A673 (cell line): ENCODE measurements around the gene EFS. TPM values are rescaled to one million over a fixed set of nuclear protein-coding genes. Genes with fewer than 3 reads are reported as not detected.

ENCODE experiments used
- BruUV-seq: library from RNA; stranded (reverse); fragments of 400-500 nt; replicated peaks from 2 replicates; lab custom pipeline; 2021; lab: Mats Ljungman, UMichigan
- CTCF ChIA-PET: fragments of 300-600 bp; sonication (Branson Sonifier 250); formaldehyde crosslinking; loops from one replicate; lab custom pipeline; 2022; ENCODE audit warnings: antibody characterized with exemption; lab: Charles Lee
- POLR2A ChIA-PET: fragments of 300-600 bp; sonication (Branson Sonifier 250); formaldehyde crosslinking; loops from one replicate; lab custom pipeline; 2022; ENCODE audit warnings: antibody characterized with exemption; ENCODE audit not compliant: low non-redundant PET; lab: Charles Lee
- DNase-seq: peaks from one replicate; pipeline ENCODE4 v3.0.0-alpha.2; 2015; ENCODE audit warnings: low spot score
- H3K27ac ChIP-seq: fragments of 200-600 bp; sonication (generic); 2 replicates; pipeline ENCODE4 v1.5.1; 2016; ENCODE audit warnings: mixed run types, low read depth, mild to moderate bottlenecking, mixed read lengths, antibody characterized with exemption, low read length; ENCODE audit not compliant: poor library complexity, severe bottlenecking
- H3K27me3 ChIP-seq: fragments of 200-600 bp; sonication (generic); replicated peaks from 2 replicates; pipeline ENCODE4 v1.6.1; 2017; ENCODE audit warnings: mixed run types, low read depth, mild to moderate bottlenecking, mixed read lengths, antibody characterized with exemption, low read length; ENCODE audit not compliant: insufficient read depth, poor library complexity
- H3K36me3 ChIP-seq: fragments of 200-600 bp; sonication (generic); 2 replicates; pipeline ENCODE4 v1.6.1; 2016; ENCODE audit warnings: mixed run types, mild to moderate bottlenecking, mixed read lengths, antibody characterized with exemption, low read length; ENCODE audit not compliant: insufficient read depth, poor library complexity, severe bottlenecking
- H3K4me1 ChIP-seq: fragments of 200-600 bp; sonication (generic); 2 replicates; pipeline ENCODE4 v1.6.1; 2017; ENCODE audit warnings: mixed run types, mild to moderate bottlenecking, mixed read lengths, antibody characterized with exemption, low read length; ENCODE audit not compliant: insufficient read depth, poor library complexity, severe bottlenecking
- H3K4me3 ChIP-seq: fragments of 200-600 bp; sonication (generic); 2 replicates; pipeline ENCODE4 v1.5.1; 2016; ENCODE audit warnings: low read depth, mixed run types, mild to moderate bottlenecking, mixed read lengths, low read length; ENCODE audit not compliant: poor library complexity, severe bottlenecking
- H3K9me3 ChIP-seq: fragments of 200-600 bp; sonication (generic); 2 replicates; pipeline ENCODE4 v1.6.1; 2016; ENCODE audit warnings: mixed run types, low read depth, mild to moderate bottlenecking, mixed read lengths, antibody characterized with exemption, low read length; ENCODE audit not compliant: poor library complexity, severe bottlenecking
- EZH2 ChIP-seq: fragments of 200-600 bp; sonication (generic); IDR thresholded peaks from 2 replicates; pipeline ENCODE4 v1.6.1; 2017; ENCODE audit warnings: borderline replicate concordance, low read depth, mild to moderate bottlenecking, mixed read lengths, antibody characterized with exemption, low read length; ENCODE audit not compliant: poor library complexity, severe bottlenecking
- intact Hi-C: fragments of 100-400 bp; cut with micrococcal nuclease; formaldehyde crosslinking; loops from one replicate; pipeline ENCODE4 v1.10.0; 2022; ENCODE audit not compliant: unreplicated experiment
- total RNA-seq: library from RNA; stranded (reverse); gene quantifications from 2 replicates; pipeline ENCODE4 v1.2.3, GENCODE V29; 2021
- TF ChIP-seq, protein P1 (sequence below): fragments of 300-800, 200-600 bp; sonication (generic); conservative IDR thresholded peaks from 2 replicates; pipeline ENCODE4 v1.5.1; 2017; ENCODE audit warnings: low read depth, mild to moderate bottlenecking, antibody characterized with exemption, low read length, moderate library complexity, mixed read lengths

Gene EFS
- total RNA-seq, 1 experiment from 2014 or later, result 55.9 TPM

DNA sequence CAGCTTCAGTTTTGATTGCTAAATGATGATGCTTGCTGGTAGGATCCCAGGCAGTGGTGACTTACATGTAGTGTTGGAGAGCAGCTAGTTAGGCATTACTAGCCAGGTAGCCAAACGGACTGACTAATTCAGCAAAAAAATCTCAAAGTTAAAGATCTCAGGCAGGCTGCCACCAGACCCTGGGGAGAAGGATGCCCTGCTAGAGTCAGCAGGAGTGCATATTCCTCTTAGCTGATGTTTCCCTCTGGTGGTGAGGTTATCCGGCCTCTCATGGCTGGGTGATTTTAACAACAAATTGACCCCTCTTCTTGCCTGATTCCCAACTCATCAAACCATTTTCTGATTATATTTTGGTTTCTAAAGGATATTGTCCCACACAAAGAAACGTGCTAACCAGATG is 2.8 kb downstream of the EFS start:
- H3K27ac ChIP-seq, result peak overlapping the region; percentile 7
- H3K27me3 ChIP-seq, result no peaks in the 10 kb centered on the region
- CTCF ChIA-PET, result interaction anchor here (0.6 kb wide), 1 partner anchor 40 kb away, joined by 5 read pairs; no protein-coding TSS in a partner anchor
- intact Hi-C loops, result no loop called here
- no TSS peak for BruUV-seq
- peaks cover 62% of the 10 kb centered on the region for H3K36me3 ChIP-seq
- POLR2A ChIA-PET, result no interaction called here
- no peak for TF ChIP-seq EZH2
- TF ChIP-seq, protein P1, sequence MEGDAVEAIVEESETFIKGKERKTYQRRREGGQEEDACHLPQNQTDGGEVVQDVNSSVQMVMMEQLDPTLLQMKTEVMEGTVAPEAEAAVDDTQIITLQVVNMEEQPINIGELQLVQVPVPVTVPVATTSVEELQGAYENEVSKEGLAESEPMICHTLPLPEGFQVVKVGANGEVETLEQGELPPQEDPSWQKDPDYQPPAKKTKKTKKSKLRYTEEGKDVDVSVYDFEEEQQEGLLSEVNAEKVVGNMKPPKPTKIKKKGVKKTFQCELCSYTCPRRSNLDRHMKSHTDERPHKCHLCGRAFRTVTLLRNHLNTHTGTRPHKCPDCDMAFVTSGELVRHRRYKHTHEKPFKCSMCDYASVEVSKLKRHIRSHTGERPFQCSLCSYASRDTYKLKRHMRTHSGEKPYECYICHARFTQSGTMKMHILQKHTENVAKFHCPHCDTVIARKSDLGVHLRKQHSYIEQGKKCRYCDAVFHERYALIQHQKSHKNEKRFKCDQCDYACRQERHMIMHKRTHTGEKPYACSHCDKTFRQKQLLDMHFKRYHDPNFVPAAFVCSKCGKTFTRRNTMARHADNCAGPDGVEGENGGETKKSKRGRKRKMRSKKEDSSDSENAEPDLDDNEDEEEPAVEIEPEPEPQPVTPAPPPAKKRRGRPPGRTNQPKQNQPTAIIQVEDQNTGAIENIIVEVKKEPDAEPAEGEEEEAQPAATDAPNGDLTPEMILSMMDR, result peak; percentile 23; the same call in 1 of the 2 replicates
- H3K4me1 ChIP-seq, result peaks cover 22% of the 10 kb centered on the region
- DNase-seq, result no peak
- H3K9me3 ChIP-seq, result no peaks in the 10 kb centered on the region
- no peak overlapping the region for H3K4me3 ChIP-seq

DNA sequence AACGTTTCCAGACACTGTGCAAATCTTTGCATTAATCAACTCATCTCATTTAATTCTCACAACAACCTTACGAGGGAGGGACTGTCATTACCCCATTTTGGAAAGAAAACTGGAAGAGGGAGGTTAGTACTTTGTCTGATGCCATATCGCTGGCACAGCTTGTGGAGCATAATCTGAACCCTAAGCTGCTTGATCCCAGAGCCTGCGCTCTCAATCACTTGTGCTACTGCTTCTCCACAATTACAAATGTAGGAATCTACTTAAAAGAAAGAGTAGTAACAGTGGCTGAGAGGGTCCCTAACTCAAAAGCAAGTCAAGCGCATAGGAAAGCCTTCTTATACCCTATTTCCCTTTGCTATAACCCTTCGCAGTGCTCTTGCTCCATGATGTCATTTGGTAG is 3.2 kb downstream of the EFS start:
- no peaks in the 10 kb centered on the region for H3K9me3 ChIP-seq
- BruUV-seq, result no TSS peak
- H3K27me3 ChIP-seq, result no peaks in the 10 kb centered on the region
- POLR2A ChIA-PET, result no interaction called here
- no peak overlapping the region for H3K4me3 ChIP-seq
- no peak overlapping the region for H3K27ac ChIP-seq
- peaks cover 63% of the 10 kb centered on the region for H3K36me3 ChIP-seq
- intact Hi-C loops, result no loop called here
- TF ChIP-seq, protein P1, result no peak
- no peak for TF ChIP-seq EZH2
- H3K4me1 ChIP-seq, result peaks cover 18% of the 10 kb centered on the region
- DNase-seq, result no peak
- CTCF ChIA-PET, result interaction anchor here (0.6 kb wide), 1 partner anchor 41 kb away, joined by 5 read pairs; no protein-coding TSS in a partner anchor

- Histone ChIP-seq H3K36me3 (peaks cover 65% of the 10 kb centered on the region), H3K4me1 (peaks cover 14% of the 10 kb centered on the region), H3K27ac (no peak overlapping the region), H3K9me3 (no peaks in the 10 kb centered on the region), H3K4me3 (no peak overlapping the region), H3K27me3 (no peaks in the 10 kb centered on the region)
- no TSS peak for BruUV-seq
- intact Hi-C loops, result no loop called here
- CTCF ChIA-PET, result interaction anchor here (0.6 kb wide), 2 partner anchors 41 to 66 kb away, joined by 3 to 5 read pairs; no protein-coding TSS in a partner anchor
- no peak for DNase-seq
- POLR2A ChIA-PET, result no interaction called here
- no peak for TF ChIP-seq EZH2
- TF ChIP-seq, protein P1, result no peak
Measured at GRCh38 chr14:23361320-23361719, 3.7 kb downstream of the EFS start.
